NCI-H2196 treated with DMSO at 0.1 percent for 48 hours (cell line): Measurements from ENCODE around the gene ZNRF2.
"Not testable (repeated sequence)": the region's sequence is repeated elsewhere in the genome, so short reads cannot be mapped to it uniquely, and the experiment has no call there.

Experiments used
- DNase-seq: peaks from one replicate; lab custom pipeline; 2025; ENCODE audit not compliant: unreplicated experiment; lab: John Stamatoyannopoulos, UW

ZNRF2 gene

DNA sequence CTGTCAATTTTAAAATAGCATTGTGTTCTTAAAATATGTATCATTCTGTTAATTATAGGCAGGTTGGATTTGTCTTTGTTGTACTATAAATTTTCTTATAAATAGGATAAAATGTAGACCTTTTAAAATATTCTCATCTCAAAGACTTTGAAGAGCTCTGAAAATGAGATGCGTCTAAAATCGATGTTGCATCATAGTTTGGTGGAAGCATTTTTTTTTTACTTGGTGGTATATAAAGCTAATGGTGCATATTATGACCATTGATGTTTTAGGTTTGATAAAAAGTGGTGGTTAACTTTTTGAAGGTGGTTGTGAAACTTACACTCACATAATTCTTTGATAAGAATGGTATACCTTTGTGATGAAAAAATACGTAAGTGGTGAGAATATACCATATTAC is 69.1 kb downstream of the ZNRF2 start:
- no peak for DNase-seq

GRCh38 chr7:30353932-30354607 is 69.7 kb downstream of the ZNRF2 start:
- DNase-seq, result no peak

- DNase-seq, result no peak
Measured at GRCh38 chr7:30354791-30355190, 70.4 kb downstream of the ZNRF2 start.

- DNase-seq, result no peak
Measured at GRCh38 chr7:30359957-30360356, 75.6 kb downstream of the ZNRF2 start.

GRCh38 chr7:30363778-30364563 is 79.6 kb downstream of the ZNRF2 start:
- no peak for DNase-seq

GRCh38 chr7:30364773-30365172 is 80.4 kb downstream of the ZNRF2 start:
- no peak for DNase-seq

DNA sequence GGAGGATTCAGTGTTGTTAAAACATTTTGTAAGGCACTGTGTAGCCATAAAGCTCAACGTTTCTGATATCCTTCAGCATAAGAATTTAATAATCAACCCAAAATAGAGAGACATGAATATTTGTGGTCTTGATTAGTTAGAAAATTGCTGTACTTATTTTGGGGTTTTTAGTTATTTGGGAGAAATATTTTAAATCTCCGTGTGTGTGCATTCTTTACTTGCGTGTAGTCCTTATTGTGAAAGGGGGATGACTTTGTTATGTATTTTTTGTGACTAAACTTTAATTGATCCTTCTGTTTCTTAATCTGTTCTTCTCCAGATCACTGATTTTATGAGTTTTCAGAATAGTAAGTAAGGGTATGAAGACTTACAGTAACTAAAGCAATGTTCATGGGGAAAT is 81.2 kb downstream of the ZNRF2 start:
- no peak for DNase-seq

DNA sequence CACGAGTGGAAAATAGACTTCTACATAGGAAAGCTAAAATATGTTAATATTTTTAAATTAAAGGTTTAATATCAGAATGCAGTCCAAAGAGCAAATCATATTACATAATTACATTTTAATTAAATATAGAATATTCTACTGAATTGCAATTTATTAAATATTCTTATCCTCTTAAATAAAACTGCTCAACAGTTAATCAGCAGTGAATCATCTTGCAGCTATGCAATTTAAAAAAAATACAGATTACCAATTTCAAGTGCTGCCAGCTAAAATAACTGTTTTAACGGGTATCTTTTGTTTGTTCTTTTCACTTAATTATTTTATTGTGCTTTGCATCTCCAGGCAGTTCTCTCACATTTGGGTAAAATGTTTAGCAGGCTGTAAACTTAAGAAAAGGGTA is 82.2 kb downstream of the ZNRF2 start:
- DNase-seq, result no peak

GRCh38 chr7:30367561-30367960 is 83.2 kb downstream of the ZNRF2 start:
- no peak for DNase-seq

DNA sequence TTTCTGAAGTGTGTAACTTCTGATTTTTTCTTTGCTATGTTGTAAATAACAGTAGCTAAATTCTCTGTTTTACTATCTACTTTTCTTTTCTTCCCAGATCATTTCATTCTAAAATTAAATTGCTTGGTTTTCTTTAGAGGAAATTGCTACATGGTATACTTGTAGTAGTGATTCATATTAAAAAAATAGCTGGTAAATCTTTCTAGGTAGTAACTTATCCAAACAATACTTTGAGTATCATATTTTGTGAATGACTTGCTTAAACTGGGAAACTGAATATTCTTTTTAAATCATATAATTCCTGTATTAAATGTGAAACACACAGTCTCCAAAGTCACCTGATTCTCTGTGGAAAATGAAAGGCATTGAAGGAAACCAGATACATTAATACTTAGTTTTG is 85.5 kb downstream of the ZNRF2 start:
- DNase-seq, result no peak

GRCh38 chr7:30371321-30371720 is 86.9 kb downstream of the ZNRF2 start:
- DNase-seq, result no peak

GRCh38 chr7:30378275-30378674 is 93.9 kb downstream of the ZNRF2 start:
- DNase-seq, result no peak

GRCh38 chr7:30379131-30379530 is 94.7 kb downstream of the ZNRF2 start:
- DNase-seq, result no peak

- no peak for DNase-seq
Measured at GRCh38 chr7:30379741-30380140, 95.3 kb downstream of the ZNRF2 start.

GRCh38 chr7:30380294-30380693 is 95.9 kb downstream of the ZNRF2 start:
- no peak for DNase-seq

DNA sequence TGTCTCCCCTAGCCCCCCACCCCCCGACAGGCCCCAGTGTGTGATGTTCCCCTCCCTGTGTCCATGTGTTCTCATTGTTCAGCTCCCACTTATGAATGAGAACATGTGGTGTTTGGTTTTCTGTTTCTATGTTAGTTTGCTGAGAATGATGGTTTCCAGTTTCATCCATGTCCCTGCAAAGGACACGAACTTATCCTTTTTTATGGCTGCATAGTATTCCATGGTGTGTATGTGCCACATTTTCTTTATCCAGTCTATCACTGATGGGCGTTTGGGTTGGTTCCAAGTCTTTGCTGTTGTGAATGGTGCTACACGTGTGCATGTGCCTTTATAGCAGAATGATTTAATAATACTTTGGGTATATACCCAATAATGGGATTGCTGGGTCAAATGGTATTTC is 96.4 kb downstream of the ZNRF2 start:
- DNase-seq, result not testable (repeated sequence)

DNA sequence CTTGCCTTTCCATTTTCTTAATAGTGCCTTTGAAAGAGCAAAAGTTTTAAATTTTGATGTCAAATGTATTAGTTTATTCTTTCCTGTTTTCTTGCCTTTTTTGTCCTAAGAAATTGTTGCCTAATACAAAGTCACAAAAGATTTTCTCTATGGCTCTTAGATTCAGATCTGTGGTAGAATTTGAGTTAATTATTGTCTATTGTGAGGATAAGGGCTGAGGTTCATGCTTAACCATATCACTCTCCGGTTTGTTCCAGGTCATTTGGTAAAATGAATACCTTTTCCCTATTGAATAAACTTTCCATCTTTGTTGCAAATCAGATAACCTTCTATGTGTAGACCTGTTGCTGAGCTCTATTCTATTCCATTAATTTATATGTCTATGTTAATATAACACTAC is 98.2 kb downstream of the ZNRF2 start:
- no peak for DNase-seq

DNA sequence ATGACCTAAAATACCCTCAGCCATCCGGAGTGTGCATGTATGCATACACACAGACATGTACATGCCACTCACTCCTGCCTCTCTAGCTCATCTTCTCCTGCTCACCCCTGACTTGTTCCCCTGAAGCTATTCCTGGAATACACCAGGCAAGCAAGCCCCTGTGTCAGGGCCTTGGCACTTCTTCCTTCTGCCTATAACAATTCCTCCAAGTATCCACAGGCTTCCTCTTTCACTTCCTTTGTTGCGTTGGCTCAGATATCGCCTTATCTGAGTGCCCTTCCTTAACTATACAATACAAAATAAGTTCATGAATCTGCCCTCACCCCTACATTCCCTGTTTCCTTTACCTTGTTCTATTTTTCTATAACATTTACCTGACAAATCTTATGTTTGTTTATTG is 105.4 kb downstream of the ZNRF2 start:
- no peak for DNase-seq

DNA sequence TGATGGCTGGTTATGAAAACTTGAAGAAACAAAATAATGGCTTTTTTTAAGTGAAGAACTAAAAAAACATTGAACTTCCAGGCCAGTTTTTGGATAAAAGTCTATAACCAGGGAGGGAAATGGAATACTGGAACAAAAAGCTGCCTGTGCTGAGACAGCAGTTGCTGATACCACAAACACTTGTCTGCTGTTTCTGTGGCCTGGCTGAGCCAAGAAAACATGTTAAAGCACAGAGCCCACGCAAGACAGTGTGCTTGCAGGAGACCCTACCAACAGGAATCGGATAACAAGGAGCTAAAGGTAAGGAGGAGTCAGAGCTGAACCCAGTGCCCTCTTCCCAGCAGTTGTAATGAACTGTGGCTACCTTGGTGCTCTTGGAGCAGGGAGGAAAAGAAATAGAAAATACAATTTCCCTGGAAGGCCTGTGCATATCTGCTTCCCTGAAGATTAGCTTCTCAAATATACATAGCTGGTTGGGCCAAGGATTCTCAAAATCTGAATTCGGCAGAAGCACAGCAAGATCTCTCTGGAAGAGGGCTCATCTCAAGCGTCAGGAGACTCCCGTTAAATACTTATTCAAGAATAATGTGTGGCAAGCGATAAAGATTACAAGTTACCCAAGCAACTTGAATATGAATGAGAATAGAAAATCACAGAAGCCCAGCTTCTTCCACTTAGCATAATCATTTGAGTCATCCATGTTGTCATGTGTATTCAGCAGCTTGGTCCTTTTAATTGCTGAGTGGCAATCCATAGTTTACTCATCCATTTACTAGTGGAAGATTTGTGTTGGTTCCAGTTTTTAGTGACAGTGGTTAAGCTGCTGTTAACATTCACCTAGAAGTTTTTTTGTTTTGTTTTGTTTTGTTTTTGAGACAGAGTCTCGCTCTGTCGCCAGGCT is 106.6 kb downstream of the ZNRF2 start:
- no peak for DNase-seq

DNA sequence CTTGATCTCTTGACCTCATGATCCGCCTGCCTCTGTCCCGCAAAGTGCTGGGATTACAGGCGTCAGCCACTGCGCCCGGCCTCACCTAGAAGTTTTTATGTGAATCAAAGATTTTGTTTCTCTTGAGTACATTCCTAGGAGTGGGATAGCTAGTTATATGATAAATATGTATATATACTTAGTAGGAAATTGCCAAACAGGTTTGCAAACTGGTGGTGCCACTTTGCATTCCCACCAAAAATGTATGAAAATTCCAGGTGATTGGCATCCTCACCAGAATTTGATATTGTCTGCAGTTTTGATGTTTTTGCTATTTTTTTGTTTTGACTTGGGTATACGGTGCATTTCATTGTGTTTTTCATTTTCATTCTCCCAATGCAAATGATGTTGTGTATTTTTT is 107.4 kb downstream of the ZNRF2 start:
- no peak for DNase-seq

- DNase-seq, result no peak
Measured at GRCh38 chr7:30395676-30396075, 111.3 kb downstream of the ZNRF2 start.

GRCh38 chr7:30396389-30396788 is 112.0 kb downstream of the ZNRF2 start:
- no peak for DNase-seq
